ENCODE measurements around the gene VRK1.

Gene VRK1, protein sequence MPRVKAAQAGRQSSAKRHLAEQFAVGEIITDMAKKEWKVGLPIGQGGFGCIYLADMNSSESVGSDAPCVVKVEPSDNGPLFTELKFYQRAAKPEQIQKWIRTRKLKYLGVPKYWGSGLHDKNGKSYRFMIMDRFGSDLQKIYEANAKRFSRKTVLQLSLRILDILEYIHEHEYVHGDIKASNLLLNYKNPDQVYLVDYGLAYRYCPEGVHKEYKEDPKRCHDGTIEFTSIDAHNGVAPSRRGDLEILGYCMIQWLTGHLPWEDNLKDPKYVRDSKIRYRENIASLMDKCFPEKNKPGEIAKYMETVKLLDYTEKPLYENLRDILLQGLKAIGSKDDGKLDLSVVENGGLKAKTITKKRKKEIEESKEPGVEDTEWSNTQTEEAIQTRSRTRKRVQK

DNA sequence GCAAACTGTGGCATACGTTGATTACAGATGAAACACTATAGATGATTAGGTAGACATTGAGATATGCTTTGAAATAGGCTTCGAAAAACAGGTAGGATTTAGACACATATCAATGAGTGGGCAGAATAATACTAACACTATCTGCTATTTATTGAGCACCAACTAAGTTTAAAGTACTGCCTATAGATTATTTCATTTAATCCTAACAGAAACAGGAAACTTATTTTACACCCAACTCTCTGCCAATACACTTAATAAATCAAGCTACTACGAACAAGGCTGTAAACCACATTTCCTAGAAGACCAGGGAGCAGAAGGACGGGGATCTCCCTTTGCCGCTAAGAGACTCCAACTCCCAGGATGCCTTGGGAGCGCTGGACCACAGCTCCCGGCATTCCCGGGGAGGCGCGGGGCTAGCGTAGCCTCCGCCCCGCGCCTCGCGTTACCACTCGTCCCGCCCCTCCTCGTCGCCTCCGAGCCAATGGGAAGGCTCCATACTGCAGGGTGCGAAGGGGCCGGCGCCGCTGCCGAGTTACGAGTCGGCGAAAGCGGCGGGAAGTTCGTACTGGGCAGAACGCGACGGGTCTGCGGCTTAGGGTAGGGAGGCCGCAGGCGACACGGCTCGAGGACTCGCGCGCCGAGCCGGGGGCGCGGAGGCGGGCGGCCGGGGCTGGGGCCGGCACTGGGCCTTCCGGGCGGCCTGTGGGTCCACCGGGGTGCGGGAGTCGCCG is at the start of gene VRK1:
Gene VRK1 (plus strand): TSS at position 532 of the 731 bp plus-strand sequence. CDS start 36,090 bp downstream, outside the sequence.
- Histone ChIP-seq H3K9ac (ENCODE audit: low read length) (peak within 1 kb of the TSS; percentile 83), H3K36me3 (ENCODE audit: control insufficient read depth, low read depth, low read length) (no peaks in the 10 kb centered on the region), H3K9me3 (ENCODE audit: control insufficient read depth, low read depth, low read length) (no peaks in the 10 kb centered on the region), H3K4me1 (ENCODE audit: control insufficient read depth, low read depth, low read length) (peaks cover 12% of the 10 kb centered on the region), H3K27me3 (ENCODE audit: control insufficient read depth, insufficient read depth, low read length) (no peaks in the 10 kb centered on the region), H3K27ac (ENCODE audit: low read length) (no peak within 1 kb of the TSS), H3K4me3 (ENCODE audit: low read length) (peak within 1 kb of the TSS; percentile 94)

DNA sequence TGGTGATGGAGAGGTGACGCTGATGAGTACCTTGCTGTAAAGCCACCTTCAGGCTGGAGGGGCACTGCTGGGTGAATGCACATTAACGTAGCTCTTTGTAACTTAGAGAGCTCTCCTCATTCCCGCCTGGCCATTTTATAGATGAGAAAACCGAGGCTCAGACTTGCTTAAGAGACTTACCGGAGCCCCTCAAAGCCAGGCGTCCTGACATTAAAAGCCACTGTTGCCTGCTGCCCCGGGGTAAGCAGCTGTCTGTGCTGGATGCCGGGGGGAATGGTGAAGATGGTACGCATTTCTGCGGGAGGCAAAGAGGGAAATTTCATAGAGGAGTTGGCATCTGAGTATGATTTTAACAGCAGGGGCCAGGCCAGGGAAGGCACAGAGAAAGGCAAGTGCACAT is 49.6 kb upstream of the VRK1 start:
- H3K27me3 ChIP-seq (ENCODE audit: control insufficient read depth, insufficient read depth, low read length) = no peaks in the 10 kb centered on the region
- H3K4me1 ChIP-seq (ENCODE audit: control insufficient read depth, low read depth, low read length) = no peaks in the 10 kb centered on the region
- no peak overlapping the region for H3K4me3 ChIP-seq (ENCODE audit: low read length)
- H3K9me3 ChIP-seq (ENCODE audit: control insufficient read depth, low read depth, low read length) = no peaks in the 10 kb centered on the region
- no peak overlapping the region for H3K9ac ChIP-seq (ENCODE audit: low read length)
- no peaks in the 10 kb centered on the region for H3K36me3 ChIP-seq (ENCODE audit: control insufficient read depth, low read depth, low read length)
- H3K27ac ChIP-seq (ENCODE audit: low read length) = no peak overlapping the region

DNA sequence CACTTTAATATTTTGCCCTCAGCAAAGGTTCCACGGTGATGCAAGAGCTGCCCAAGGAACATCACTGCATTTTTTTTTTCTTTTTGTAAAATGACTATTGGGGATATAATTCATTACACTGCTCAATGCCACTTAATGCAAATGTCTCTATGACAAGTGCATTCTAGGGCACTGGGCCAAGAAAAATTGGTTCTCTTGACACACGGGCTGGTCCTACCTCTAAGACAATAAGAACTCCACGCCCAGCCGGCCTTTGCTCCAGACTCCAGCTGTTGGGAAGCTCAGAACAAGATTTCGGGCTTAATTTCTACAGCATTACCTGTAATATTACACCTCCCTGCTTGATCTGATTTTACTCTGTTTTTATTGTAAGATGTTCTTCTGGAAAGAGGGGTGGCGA is 48.8 kb upstream of the VRK1 start:
- Histone ChIP-seq H3K36me3 (ENCODE audit: control insufficient read depth, low read depth, low read length) (no peaks in the 10 kb centered on the region), H3K9me3 (ENCODE audit: control insufficient read depth, low read depth, low read length) (no peaks in the 10 kb centered on the region), H3K27me3 (ENCODE audit: control insufficient read depth, insufficient read depth, low read length) (no peaks in the 10 kb centered on the region), H3K4me1 (ENCODE audit: control insufficient read depth, low read depth, low read length) (no peaks in the 10 kb centered on the region), H3K4me3 (ENCODE audit: low read length) (no peak overlapping the region), H3K27ac (ENCODE audit: low read length) (no peak overlapping the region), H3K9ac (ENCODE audit: low read length) (no peak overlapping the region)

DNA sequence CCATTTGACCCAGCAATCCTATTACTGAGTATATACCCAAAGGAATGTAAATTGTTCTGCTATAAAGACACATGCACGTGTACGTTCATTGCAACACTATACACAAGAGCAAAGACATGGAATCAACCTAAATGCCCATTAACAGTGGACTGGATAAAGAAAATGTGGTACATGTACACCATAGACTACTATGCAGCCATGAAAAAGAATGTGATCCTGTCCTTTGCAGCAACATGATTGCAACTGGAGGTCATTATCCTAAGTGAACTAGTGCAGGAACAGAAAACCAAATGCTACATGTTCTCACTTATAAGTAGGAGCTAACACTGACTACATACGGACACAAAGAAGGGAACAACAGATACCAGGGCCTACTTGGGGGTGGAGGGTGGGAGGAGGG is 45.7 kb upstream of the VRK1 start:
- Histone ChIP-seq H3K27ac (ENCODE audit: low read length) (no peak overlapping the region), H3K4me1 (ENCODE audit: control insufficient read depth, low read depth, low read length) (peaks cover 7% of the 10 kb centered on the region), H3K9ac (ENCODE audit: low read length) (no peak overlapping the region), H3K9me3 (ENCODE audit: control insufficient read depth, low read depth, low read length) (no peaks in the 10 kb centered on the region), H3K27me3 (ENCODE audit: control insufficient read depth, insufficient read depth, low read length) (no peaks in the 10 kb centered on the region), H3K36me3 (ENCODE audit: control insufficient read depth, low read depth, low read length) (no peaks in the 10 kb centered on the region), H3K4me3 (ENCODE audit: low read length) (no peak overlapping the region)

DNA sequence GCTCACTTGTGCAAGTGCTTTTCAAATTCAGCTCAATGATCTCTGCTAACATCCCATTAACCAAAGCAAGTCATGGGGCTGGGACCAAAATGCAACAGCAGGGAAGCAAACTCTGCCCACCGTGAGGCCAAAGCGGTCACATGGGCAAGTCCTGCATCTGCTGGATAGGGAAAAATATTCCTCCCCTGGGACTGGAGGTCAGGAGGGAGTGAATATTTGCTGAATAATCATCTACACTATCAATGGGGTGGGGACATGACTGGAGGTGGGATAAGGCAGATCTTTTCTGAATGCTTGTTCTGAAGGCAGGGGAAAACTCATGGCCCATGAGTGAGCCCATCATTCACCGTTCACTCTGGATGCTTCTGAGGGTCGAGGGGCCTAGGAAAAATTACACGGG is 45.1 kb upstream of the VRK1 start:
- H3K27me3 ChIP-seq (ENCODE audit: control insufficient read depth, insufficient read depth, low read length) = no peaks in the 10 kb centered on the region
- H3K36me3 ChIP-seq (ENCODE audit: control insufficient read depth, low read depth, low read length) = no peaks in the 10 kb centered on the region
- no peak overlapping the region for H3K9ac ChIP-seq (ENCODE audit: low read length)
- peaks cover 7% of the 10 kb centered on the region for H3K4me1 ChIP-seq (ENCODE audit: control insufficient read depth, low read depth, low read length)
- no peak overlapping the region for H3K4me3 ChIP-seq (ENCODE audit: low read length)
- H3K27ac ChIP-seq (ENCODE audit: low read length) = no peak overlapping the region
- H3K9me3 ChIP-seq (ENCODE audit: control insufficient read depth, low read depth, low read length) = no peaks in the 10 kb centered on the region

DNA sequence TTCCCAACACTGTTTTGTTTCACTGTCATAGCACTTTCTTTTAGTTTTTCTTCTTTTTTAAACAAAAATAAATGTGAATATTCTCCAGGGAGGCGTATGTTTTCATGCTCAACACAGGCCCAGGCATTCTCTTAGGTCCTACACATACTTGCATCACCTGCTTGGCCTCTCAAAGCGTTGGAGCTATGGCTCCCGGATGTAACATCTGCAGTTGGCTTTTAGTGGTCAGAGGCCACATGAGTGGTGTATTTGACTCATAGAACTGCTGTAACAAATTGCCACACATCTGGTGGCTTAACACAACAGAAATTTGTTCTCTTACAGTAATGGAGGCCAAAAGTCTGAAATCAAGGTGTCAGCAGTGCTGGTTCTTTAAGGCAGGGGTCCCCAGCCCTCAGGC is 44.6 kb upstream of the VRK1 start:
- Histone ChIP-seq H3K4me1 (ENCODE audit: control insufficient read depth, low read depth, low read length) (peaks cover 7% of the 10 kb centered on the region), H3K4me3 (ENCODE audit: low read length) (no peak overlapping the region), H3K9ac (ENCODE audit: low read length) (no peak overlapping the region), H3K27me3 (ENCODE audit: control insufficient read depth, insufficient read depth, low read length) (no peaks in the 10 kb centered on the region), H3K9me3 (ENCODE audit: control insufficient read depth, low read depth, low read length) (no peaks in the 10 kb centered on the region), H3K27ac (ENCODE audit: low read length) (no peak overlapping the region), H3K36me3 (ENCODE audit: control insufficient read depth, low read depth, low read length) (no peaks in the 10 kb centered on the region)

DNA sequence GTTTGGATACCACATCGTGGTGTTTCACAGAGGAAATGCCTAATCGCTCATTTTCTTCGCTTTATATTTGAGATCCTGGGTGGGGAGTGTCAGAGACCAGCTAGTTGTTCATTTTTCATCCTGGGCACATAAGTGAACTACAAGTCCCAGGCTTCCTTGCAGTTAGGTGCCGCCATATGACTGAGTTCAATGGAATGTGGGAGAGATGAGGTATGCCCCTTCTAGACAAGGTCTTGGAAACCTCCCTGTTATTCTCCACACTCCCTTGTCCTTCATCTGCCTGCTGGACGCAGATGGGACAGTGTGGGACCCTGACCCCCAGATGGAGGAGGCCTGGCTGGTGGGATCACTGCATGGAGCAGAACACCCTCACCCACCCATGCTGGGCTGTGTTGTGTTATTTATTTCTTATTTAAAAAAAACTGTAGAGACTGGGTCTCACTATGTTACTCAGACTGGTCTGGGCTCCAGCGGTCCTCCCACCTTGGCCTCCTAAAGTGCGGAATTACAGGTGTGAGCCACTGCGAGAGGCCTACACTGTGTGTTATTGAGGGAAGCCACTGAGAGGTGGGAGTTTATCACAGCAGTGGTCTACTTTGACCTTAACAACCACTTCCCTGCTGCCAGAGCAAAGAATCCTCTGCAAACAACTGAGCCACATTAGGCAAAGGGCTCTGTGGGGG is 42.9 kb upstream of the VRK1 start:
- Histone ChIP-seq H3K9me3 (ENCODE audit: control insufficient read depth, low read depth, low read length) (no peaks in the 10 kb centered on the region), H3K4me3 (ENCODE audit: low read length) (no peak overlapping the region), H3K9ac (ENCODE audit: low read length) (no peak overlapping the region), H3K27ac (ENCODE audit: low read length) (no peak overlapping the region), H3K4me1 (ENCODE audit: control insufficient read depth, low read depth, low read length) (peaks cover 7% of the 10 kb centered on the region), H3K36me3 (ENCODE audit: control insufficient read depth, low read depth, low read length) (no peaks in the 10 kb centered on the region), H3K27me3 (ENCODE audit: control insufficient read depth, insufficient read depth, low read length) (no peaks in the 10 kb centered on the region)

DNA sequence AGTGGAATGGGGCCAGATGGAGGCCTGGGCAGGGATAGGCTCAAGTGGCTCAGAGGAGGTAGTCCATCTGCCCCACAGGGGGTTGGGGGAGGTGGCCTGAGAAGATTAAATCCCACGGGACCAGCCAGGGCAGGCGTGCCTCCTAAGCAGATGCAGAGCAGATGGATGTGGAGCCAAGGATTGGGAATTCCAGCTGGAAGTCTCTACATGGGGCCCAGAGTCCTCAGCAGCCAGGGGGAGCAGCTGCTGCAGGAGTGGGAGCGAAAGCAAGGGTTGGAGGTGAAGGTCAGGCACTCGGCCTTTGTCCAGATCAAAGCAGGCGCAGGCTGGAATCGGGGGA is 42.4 kb upstream of the VRK1 start:
- no peaks in the 10 kb centered on the region for H3K36me3 ChIP-seq (ENCODE audit: control insufficient read depth, low read depth, low read length)
- H3K4me3 ChIP-seq (ENCODE audit: low read length) = no peak overlapping the region
- no peaks in the 10 kb centered on the region for H3K27me3 ChIP-seq (ENCODE audit: control insufficient read depth, insufficient read depth, low read length)
- H3K9ac ChIP-seq (ENCODE audit: low read length) = no peak overlapping the region
- H3K9me3 ChIP-seq (ENCODE audit: control insufficient read depth, low read depth, low read length) = no peaks in the 10 kb centered on the region
- no peak overlapping the region for H3K27ac ChIP-seq (ENCODE audit: low read length)
- peaks cover 7% of the 10 kb centered on the region for H3K4me1 ChIP-seq (ENCODE audit: control insufficient read depth, low read depth, low read length)

DNA sequence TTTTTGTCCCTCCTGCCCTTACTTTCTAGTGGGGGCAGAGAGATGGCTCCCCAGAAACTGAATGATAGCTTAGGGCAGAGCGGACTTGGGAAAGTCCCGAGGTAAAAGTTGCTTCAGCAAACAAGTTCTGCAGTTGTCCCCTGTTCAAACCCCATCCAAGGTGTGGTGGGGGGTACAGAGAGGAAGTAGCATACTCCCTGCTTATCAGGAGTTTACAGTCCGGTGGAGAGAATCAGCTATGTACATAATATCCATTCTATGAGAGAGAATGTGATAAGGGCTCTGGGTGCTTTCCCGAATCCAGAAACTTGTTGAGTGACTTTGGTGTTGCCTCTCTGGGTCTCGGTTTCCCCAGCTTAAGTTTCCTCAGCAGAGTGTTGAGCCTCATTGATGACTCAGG is 40.4 kb upstream of the VRK1 start:
- H3K36me3 ChIP-seq (ENCODE audit: control insufficient read depth, low read depth, low read length) = no peaks in the 10 kb centered on the region
- H3K9me3 ChIP-seq (ENCODE audit: control insufficient read depth, low read depth, low read length) = no peaks in the 10 kb centered on the region
- peaks cover 7% of the 10 kb centered on the region for H3K4me1 ChIP-seq (ENCODE audit: control insufficient read depth, low read depth, low read length)
- H3K27ac ChIP-seq (ENCODE audit: low read length) = no peak overlapping the region
- H3K4me3 ChIP-seq (ENCODE audit: low read length) = no peak overlapping the region
- H3K9ac ChIP-seq (ENCODE audit: low read length) = no peak overlapping the region
- H3K27me3 ChIP-seq (ENCODE audit: control insufficient read depth, insufficient read depth, low read length) = no peaks in the 10 kb centered on the region

DNA sequence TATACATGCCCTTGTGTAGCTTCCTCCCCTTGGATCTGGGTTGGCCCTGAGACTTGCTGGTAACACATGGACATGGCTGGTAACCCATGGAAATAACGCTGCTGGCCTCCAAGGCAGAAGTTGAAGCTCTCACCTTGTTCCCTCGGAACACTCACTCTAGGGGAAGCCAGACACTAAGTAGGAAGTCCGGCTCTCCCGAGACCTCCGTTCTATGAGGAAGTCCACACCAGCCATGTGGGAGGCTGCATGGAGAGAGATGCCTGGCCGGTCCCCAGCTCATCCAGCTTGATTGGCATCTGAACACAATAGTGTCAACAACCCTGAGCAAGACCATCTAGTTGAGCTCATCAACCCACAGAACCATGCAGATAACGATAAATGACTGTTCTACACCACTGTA is 39.7 kb upstream of the VRK1 start:
- Histone ChIP-seq H3K27me3 (ENCODE audit: control insufficient read depth, insufficient read depth, low read length) (no peaks in the 10 kb centered on the region), H3K4me3 (ENCODE audit: low read length) (no peak overlapping the region), H3K9me3 (ENCODE audit: control insufficient read depth, low read depth, low read length) (no peaks in the 10 kb centered on the region), H3K4me1 (ENCODE audit: control insufficient read depth, low read depth, low read length) (peaks cover 9% of the 10 kb centered on the region), H3K36me3 (ENCODE audit: control insufficient read depth, low read depth, low read length) (no peaks in the 10 kb centered on the region), H3K27ac (ENCODE audit: low read length) (no peak overlapping the region), H3K9ac (ENCODE audit: low read length) (no peak overlapping the region)

DNA sequence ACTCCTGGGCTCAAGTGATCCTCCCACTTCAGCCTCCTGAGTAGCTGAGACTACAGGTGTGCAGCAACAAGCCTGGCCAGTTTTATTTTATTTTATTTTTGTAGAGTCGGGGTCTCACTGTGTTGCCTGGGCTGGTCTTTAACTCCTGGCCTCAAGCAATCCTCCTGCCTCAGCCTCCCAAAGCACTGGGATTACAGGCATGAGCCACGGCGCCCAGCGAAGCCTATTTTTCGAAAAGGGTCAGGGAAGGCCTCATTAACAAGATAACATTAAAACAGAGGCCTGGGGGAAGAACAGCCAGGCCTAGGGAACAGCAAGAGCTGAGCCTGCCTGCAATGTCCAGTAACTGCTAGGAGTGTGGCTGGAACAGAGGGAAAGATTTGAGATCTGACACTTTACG is 36.1 kb upstream of the VRK1 start:
- no peaks in the 10 kb centered on the region for H3K9me3 ChIP-seq (ENCODE audit: control insufficient read depth, low read depth, low read length)
- no peaks in the 10 kb centered on the region for H3K36me3 ChIP-seq (ENCODE audit: control insufficient read depth, low read depth, low read length)
- peaks cover 3% of the 10 kb centered on the region for H3K4me1 ChIP-seq (ENCODE audit: control insufficient read depth, low read depth, low read length)
- H3K27me3 ChIP-seq (ENCODE audit: control insufficient read depth, insufficient read depth, low read length) = no peaks in the 10 kb centered on the region
- no peak overlapping the region for H3K4me3 ChIP-seq (ENCODE audit: low read length)
- no peak overlapping the region for H3K9ac ChIP-seq (ENCODE audit: low read length)
- H3K27ac ChIP-seq (ENCODE audit: low read length) = no peak overlapping the region
